Mucosa of descending colon (tissue), 3 donors: ENCODE results near the gene GNAZ. TPM values are rescaled to one million over a fixed set of nuclear protein-coding genes. Genes with fewer than 3 reads are reported as not detected.
A peak's percentile ranks its signal among the peaks of the same experiment; 100 is the strongest.

Source experiments
- ATAC-seq: fragments of 200-7000 bp; cut with Tn5 transposase; one replicate; pipeline ENCODE4 v1.9.1; 2020; ENCODE audit warnings: mild to moderate bottlenecking, moderate library complexity
- DNase-seq, 3 donors: peaks; one replicate each; pipeline ENCODE4 v3.0.0-alpha.2; 2020
- H3K36me3 ChIP-seq: fragments of 200-600 bp; one replicate; pipeline ENCODE4 v1.8.0; 2021; ENCODE audit warnings: low read depth, mild to moderate bottlenecking
- H3K4me1 ChIP-seq: fragments of 200-600 bp; one replicate; pipeline ENCODE4 v1.8.0; 2021; ENCODE audit warnings: low read depth, mild to moderate bottlenecking
- H3K4me3 ChIP-seq: fragments of 200-600 bp; one replicate; pipeline ENCODE4 v1.8.0; 2021; ENCODE audit warnings: mild to moderate bottlenecking
- H3K9me3 ChIP-seq: fragments of 200-600 bp; one replicate; pipeline ENCODE4 v1.8.0; 2021; ENCODE audit warnings: mild to moderate bottlenecking
- intact Hi-C, 2 donors: fragments of 100-400 bp; cut with DNase I in 1 of 2; cut with micrococcal nuclease in 1 of 2; formaldehyde crosslinking; loops; one replicate each; pipeline versions ENCODE4 v1.11.0 to v1.11.1; 2022; cut with DNase I, micrococcal nuclease
- total RNA-seq, 3 donors: library from RNA; stranded (reverse); fragmentation: NEBNext Ultra II Directional in 2 of 3; extraction: Animal tissue kit (Norgen Biotek cat#: 25700) in 2 of 3; gene quantifications; one replicate each; pipeline versions ENCODE4 v1.2.1 to v1.2.4, GENCODE V29; 2021 to 2023
- TF ChIP-seq, protein P1 (sequence below): fragments of 200-600 bp; IDR thresholded peaks from one replicate; pipeline ENCODE4 v1.8.0; 2022; ENCODE audit warnings: antibody characterized with exemption, mild to moderate bottlenecking
- donor health status: DM: no; HTN: no; CAD: no; lungs with moderate emphysema.
- donor health status: DM: no; HTN: no; CAD: no.
- donor health status: DM: no; HTN: yes; CAD: no.

The GNAZ gene
- total RNA-seq, 3 donors from 2014 or later, result 0.96 to 25.1 (median 1.7) TPM

DNA sequence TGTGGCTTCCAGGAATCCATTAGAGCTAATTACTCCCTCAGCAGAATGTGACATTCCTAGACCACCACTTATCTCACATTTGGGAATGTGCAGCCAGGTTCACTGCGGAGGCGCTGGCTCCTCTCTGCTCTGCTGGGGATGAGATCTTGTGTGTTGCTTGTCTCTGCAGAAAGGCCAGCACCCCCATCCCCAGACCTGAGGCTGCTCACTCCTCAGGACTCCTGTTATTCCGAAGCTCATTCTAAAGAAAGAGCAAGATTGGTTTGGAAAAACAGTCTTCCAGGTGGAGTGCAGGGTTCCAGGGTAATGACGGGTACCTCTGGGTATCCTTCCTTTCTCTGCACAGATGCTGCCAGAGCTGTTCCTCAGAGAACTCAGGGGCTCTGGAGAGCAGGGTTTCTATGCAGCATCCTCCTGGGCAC lies 50.7 kb downstream of the GNAZ start:
- ATAC-seq (no peak), DNase-seq (no peak)
- TF ChIP-seq, protein P1, sequence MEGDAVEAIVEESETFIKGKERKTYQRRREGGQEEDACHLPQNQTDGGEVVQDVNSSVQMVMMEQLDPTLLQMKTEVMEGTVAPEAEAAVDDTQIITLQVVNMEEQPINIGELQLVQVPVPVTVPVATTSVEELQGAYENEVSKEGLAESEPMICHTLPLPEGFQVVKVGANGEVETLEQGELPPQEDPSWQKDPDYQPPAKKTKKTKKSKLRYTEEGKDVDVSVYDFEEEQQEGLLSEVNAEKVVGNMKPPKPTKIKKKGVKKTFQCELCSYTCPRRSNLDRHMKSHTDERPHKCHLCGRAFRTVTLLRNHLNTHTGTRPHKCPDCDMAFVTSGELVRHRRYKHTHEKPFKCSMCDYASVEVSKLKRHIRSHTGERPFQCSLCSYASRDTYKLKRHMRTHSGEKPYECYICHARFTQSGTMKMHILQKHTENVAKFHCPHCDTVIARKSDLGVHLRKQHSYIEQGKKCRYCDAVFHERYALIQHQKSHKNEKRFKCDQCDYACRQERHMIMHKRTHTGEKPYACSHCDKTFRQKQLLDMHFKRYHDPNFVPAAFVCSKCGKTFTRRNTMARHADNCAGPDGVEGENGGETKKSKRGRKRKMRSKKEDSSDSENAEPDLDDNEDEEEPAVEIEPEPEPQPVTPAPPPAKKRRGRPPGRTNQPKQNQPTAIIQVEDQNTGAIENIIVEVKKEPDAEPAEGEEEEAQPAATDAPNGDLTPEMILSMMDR, result no peak
- H3K36me3 ChIP-seq, result no peaks in the 10 kb centered on the region
- no peak overlapping the region for H3K4me3 ChIP-seq
- H3K4me1 ChIP-seq, result no peaks in the 10 kb centered on the region
- intact Hi-C loops, result loop anchor here in 1 of 2 donors (10.0 kb wide), 1 partner anchor 156 kb away; no protein-coding TSS in a partner anchor
- H3K9me3 ChIP-seq, result no peaks in the 10 kb centered on the region

DNA sequence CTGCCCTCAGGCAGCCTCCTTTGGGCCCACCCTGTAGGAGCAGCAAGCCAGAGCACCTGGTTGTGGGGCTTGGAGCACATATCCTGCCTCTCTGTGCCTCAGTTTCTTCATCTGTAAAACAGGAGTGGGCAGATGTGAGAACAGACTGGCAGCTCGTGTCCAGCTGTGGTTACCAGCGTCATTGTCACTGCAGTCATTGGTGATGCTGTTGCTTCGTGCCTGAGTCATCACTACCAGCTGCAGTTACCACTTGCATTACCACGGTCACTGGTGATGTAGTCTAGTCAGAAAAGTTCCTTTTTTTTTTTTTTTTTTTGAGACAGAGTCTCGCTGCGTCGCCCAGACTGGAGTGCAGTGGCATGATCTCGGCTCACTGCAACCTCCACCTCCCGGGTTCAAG lies 51.1 kb downstream of the GNAZ start:
- Histone ChIP-seq H3K4me1 (no peaks in the 10 kb centered on the region), H3K9me3 (no peaks in the 10 kb centered on the region), H3K4me3 (no peak overlapping the region), H3K36me3 (no peaks in the 10 kb centered on the region)
- TF ChIP-seq, protein P1, result no peak
- DNase-seq (no peak), ATAC-seq (no peak)
- intact Hi-C loops, result loop anchor here in 1 of 2 donors (10.0 kb wide), 1 partner anchor 157 kb away; no protein-coding TSS in a partner anchor

DNA sequence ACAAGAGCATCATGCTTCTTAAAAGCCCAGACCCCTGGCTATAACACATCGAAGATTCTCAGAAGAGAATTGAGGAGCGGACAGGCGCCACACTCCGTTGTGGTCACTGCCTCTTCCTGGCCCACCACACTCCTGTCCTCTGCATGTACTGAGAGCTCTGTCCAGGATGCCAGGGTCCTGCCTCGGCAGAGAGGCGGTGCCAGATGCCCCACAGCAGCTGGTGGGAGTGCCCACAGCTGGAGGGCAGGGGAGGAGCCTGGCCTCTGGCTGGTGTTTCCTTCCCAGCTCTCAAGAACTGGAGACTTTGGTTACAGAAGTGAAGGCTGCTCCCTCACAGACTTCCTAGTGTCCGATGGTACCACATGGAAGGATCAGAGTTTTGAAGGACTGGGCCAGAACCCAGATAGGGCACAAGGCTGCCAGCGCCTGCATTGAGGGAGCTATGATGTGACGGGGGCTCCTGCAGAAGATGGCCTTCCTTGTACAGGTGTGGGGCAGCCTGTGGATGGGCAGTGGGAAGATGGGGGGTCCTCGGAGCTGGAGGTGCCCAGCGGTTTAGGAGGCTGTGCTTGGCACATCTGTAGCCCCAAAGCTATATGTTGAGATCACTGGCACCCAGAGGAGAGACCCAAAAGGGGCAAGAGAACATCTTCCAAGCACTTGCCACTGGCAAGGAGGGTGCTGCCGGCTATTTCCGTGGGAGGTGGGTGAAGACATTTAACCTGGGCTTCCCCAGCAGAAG lies 52.1 kb downstream of the GNAZ start:
- intact Hi-C loops, result loop anchor here in 1 of 2 donors (10.0 kb wide), 1 partner anchor 158 kb away; no protein-coding TSS in a partner anchor
- ATAC-seq (no peak), DNase-seq (no peak)
- TF ChIP-seq, protein P1, result no peak
- no peaks in the 10 kb centered on the region for H3K4me1 ChIP-seq
- H3K9me3 ChIP-seq, result no peaks in the 10 kb centered on the region
- no peak overlapping the region for H3K4me3 ChIP-seq
- H3K36me3 ChIP-seq, result no peaks in the 10 kb centered on the region

DNA sequence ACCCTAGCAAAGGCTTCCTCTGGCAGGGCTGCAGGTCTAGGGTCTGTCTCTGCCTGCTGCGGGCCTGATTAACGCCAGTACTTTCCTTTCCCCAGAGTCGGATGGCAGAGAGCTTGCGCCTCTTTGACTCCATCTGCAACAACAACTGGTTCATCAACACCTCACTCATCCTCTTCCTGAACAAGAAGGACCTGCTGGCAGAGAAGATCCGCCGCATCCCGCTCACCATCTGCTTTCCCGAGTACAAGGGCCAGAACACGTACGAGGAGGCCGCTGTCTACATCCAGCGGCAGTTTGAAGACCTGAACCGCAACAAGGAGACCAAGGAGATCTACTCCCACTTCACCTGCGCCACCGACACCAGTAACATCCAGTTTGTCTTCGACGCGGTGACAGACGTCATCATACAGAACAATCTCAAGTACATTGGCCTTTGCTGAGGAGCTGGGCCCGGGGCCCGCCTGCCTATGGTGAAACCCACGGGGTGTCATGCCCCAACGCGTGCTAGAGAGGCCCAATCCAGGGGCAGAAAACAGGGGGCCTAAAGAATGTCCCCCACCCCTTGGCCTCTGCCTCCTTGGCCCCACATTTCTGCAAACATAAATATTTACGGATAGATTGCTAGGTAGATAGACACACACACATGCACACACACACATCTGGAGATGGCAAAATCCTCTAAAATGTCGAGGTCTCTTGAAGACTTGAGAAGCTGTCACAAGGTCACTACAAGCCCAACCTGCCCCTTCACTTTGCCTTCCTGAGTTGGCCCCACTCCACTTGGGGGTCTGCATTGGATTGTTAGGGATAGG lies 52.9 kb downstream of the GNAZ start:
- H3K4me3 ChIP-seq, result no peak overlapping the region
- no peak for ATAC-seq
- TF ChIP-seq, protein P1, result no peak
- H3K4me1 ChIP-seq, result no peaks in the 10 kb centered on the region
- intact Hi-C loops, result loop anchor here in 1 of 2 donors (10.0 kb wide), 1 partner anchor 158 kb away; no protein-coding TSS in a partner anchor
- no peaks in the 10 kb centered on the region for H3K36me3 ChIP-seq
- H3K9me3 ChIP-seq, result no peaks in the 10 kb centered on the region
- DNase-seq, result no peak

DNA sequence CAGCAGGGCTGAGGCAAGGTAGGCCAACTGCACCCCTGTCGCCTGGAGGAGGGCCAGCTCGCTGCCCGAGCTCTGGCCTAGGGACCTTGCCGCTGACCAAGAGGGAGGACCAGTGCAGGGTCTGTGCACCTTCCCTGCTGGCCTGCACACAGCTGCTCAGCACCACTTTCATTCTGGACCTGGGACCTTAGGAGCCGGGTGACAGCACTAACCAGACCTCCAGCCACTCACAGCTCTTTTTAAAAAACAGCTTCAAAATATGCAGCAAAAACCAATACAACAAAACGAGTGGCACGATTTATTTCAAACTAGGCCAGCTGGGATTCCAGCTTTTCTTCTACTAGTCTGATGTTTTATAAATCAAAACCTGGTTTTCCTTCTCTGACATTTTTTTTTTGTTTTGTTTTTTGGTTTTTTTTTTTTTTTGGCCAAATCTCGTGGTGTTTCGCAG lies 53.5 kb downstream of the GNAZ start:
- H3K4me1 ChIP-seq, result no peaks in the 10 kb centered on the region
- TF ChIP-seq, protein P1, result no peak
- H3K36me3 ChIP-seq, result no peaks in the 10 kb centered on the region
- ATAC-seq, result no peak
- peak in 1 of 3 donors; percentile 29 for DNase-seq
- no peaks in the 10 kb centered on the region for H3K9me3 ChIP-seq
- H3K4me3 ChIP-seq, result no peak overlapping the region
- intact Hi-C loops, result loop anchor here in 1 of 2 donors (10.0 kb wide), 1 partner anchor 159 kb away; no protein-coding TSS in a partner anchor
